Stimulated activated CD4-positive, alpha-beta T cell treated with anti-CD3 and anti-CD28 coated beads, Interleukin-4, amount 100 ng/mL, for 24 hours (primary cell): ENCODE results near the gene RPL27.
"Not testable (repeated sequence)": the region's sequence is repeated elsewhere in the genome, so short reads cannot be mapped to it uniquely, and the experiment has no call there.

ENCODE experiments used
- DNase-seq: peaks from one replicate; pipeline ENCODE4 v3.0.0-alpha.2; 2020

RPL27 gene

GRCh38 chr17:42997390-42997983 lies 732 bp upstream of the RPL27 start:
- DNase-seq = no peak

- no peak for DNase-seq
Observed at GRCh38 chr17:42999003-42999525, 845 bp downstream of the RPL27 start.

GRCh38 chr17:43000894-43001293 lies 2.7 kb downstream of the RPL27 start:
- not testable (repeated sequence) for DNase-seq

- DNase-seq = no peak
Observed at GRCh38 chr17:43003542-43004172, 5.4 kb downstream of the RPL27 start.

GRCh38 chr17:43006639-43007551 lies 8.7 kb downstream of the RPL27 start, which contains the start of gene IFI35:
Gene IFI35, plus strand, starts transcription at chr17:43006784. Its CDS starts 164 bp downstream, at chr17:43006948.
- peak; percentile 89 for DNase-seq

GRCh38 chr17:43010667-43011308 lies 12.6 kb downstream of the RPL27 start:
- DNase-seq = no peak

GRCh38 chr17:43011728-43012472 lies 13.7 kb downstream of the RPL27 start:
- DNase-seq = no peak

- DNase-seq = no peak
Observed at GRCh38 chr17:43013296-43013695, 15.1 kb downstream of the RPL27 start.

- no peak for DNase-seq
Observed at GRCh38 chr17:43014020-43014648, 15.9 kb downstream of the RPL27 start.

GRCh38 chr17:43014649-43015542 lies 16.7 kb downstream of the RPL27 start:
- DNase-seq = no peak

- no peak for DNase-seq
Observed at GRCh38 chr17:43015579-43015978, 17.4 kb downstream of the RPL27 start.

GRCh38 chr17:43016216-43016615 lies 18.0 kb downstream of the RPL27 start:
- DNase-seq = no peak

GRCh38 chr17:43018008-43018853 lies 20.0 kb downstream of the RPL27 start:
- no peak for DNase-seq

- DNase-seq = no peak
Observed at GRCh38 chr17:43018932-43019331, 20.7 kb downstream of the RPL27 start.

- DNase-seq = no peak
Observed at GRCh38 chr17:43019418-43019817, 21.2 kb downstream of the RPL27 start.

- DNase-seq = no peak
Observed at GRCh38 chr17:43020030-43020621, 21.9 kb downstream of the RPL27 start.

GRCh38 chr17:43020789-43021740 lies 22.8 kb downstream of the RPL27 start:
- DNase-seq = peak; percentile 35
